ENCODE measurements around the gene SLC10A7.

DNA sequence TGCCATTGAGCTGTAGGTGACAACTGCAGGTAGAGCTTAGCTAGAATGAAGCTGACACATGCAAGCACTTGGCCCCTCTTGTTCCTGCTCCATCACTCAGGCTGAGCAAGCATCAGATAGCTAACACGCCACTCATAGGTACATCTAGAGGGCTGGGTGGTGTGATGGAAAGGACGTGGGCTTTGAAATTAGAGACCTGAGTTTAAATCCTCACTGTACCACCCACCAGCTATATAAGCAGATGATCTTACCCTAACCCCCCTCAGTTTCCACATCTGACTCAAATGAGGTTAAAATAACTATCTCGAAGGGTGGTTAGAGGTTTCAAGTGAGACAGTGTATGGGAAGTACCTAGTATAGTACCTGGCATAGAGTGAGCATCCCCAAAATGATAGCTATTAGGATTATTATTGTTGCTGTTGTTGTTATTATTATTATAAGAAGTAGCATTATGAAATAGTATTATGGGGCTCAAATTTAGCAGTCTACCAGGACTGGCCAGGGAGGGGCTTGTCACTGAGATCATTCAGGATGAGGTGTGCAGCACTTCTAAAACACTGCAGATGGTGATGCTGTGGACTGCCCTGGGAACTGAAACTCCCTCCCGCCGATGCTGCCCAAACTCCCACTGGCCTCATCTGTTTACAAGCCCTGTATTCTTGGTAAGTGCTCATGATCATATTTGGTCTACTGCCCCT, 248.4 kb downstream of the SLC10A7 start:
- TF ChIP-seq POLR2AphosphoS5 (IDR thresholded peaks at IDR 0.05; ENCODE audit: low read depth, low read length) (no peak), TAF1 (IDR thresholded peaks at IDR 0.05; ENCODE audit: low read depth, low read length) (no peak), SP2 (IDR thresholded peaks at IDR 0.05; ENCODE audit: low read length) (no peak), BRCA1 (IDR thresholded peaks at IDR 0.05; ENCODE audit: low read depth, low read length) (no peak)
- TF ChIP-seq, protein P1, sequence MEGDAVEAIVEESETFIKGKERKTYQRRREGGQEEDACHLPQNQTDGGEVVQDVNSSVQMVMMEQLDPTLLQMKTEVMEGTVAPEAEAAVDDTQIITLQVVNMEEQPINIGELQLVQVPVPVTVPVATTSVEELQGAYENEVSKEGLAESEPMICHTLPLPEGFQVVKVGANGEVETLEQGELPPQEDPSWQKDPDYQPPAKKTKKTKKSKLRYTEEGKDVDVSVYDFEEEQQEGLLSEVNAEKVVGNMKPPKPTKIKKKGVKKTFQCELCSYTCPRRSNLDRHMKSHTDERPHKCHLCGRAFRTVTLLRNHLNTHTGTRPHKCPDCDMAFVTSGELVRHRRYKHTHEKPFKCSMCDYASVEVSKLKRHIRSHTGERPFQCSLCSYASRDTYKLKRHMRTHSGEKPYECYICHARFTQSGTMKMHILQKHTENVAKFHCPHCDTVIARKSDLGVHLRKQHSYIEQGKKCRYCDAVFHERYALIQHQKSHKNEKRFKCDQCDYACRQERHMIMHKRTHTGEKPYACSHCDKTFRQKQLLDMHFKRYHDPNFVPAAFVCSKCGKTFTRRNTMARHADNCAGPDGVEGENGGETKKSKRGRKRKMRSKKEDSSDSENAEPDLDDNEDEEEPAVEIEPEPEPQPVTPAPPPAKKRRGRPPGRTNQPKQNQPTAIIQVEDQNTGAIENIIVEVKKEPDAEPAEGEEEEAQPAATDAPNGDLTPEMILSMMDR (IDR thresholded peaks at IDR 0.05; ENCODE audit: control extremely low read depth in 1 of 3, insufficient read depth in 1 of 3, low read depth in 1 of 3, low read length in 3 of 3), result no peak
- TF ChIP-seq, protein P2, sequence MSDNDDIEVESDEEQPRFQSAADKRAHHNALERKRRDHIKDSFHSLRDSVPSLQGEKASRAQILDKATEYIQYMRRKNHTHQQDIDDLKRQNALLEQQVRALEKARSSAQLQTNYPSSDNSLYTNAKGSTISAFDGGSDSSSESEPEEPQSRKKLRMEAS (IDR thresholded peaks at IDR 0.05), result no peak
